Measurements from ENCODE around the gene MOSMO.
"Not testable (repeated sequence)": the region's sequence is repeated elsewhere in the genome, so short reads cannot be mapped to it uniquely, and the experiment has no call there.

MOSMO gene

DNA sequence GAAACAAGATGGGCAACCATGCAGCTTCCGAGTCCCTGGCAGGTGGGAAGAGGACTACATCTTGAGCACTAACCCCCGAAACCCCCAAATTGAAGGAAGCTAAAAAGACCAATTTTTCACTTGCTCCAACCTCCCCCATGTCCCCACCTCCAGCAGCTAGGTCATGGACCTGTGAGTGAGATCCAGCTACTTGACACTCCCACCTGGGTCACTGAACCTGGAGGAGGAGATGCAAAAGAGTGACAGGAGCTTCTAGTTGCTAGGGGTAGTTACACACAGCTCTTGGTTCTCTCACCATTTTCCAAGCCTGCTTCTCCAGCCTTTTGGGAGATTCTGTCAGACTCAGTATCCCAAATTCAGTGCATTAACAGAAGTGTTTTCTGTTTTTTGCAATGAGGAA lies 18.2 kb upstream of the MOSMO start:
- no peak for DNase-seq (ENCODE audit: low spot score in 2 of 2)
- in situ Hi-C loops (cut with MboI; ENCODE audit: low sequenced_read_pairs): no loop called here
- no peaks in the 10 kb centered on the region; the same call in 1 of the 2 replicates for H3K36me3 ChIP-seq (replicated peaks)

DNA sequence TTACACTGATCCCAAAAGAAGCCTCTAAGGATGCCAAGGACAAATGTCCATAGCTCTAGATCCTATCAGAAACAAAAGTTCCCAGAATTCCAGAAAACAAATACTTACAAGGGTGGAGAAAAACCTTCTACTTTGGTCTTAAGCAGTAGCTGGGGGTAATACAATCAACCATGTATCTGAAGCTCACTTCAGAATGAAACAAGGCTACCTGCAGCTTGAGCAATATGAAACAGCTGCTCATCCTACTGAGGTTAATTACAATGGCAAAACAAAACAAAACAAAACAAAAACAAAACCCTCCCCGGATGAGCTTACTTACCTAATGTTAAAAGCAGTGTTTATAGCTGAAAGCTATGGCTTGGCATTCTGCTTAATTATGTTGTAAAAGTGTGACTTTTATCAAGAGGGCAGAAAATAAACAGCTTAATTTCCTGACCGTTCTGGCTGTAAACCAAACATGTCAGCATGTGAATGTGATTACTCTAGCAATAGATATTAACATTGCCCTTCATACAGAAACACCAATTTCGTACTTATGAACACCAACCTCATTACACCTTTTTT lies 17.4 kb upstream of the MOSMO start:
- in situ Hi-C loops (cut with MboI; ENCODE audit: low sequenced_read_pairs): no loop called here
- Histone ChIP-seq H3K4me1 (peaks cover 9% of the 10 kb centered on the region), H3K27me3 (ENCODE audit: low read depth) (no peaks in the 10 kb centered on the region), H3K36me3 (replicated peaks) (no peaks in the 10 kb centered on the region; the same call in 1 of the 2 replicates), H3K4me3 (no peak overlapping the region), H3K9me3 (no peaks in the 10 kb centered on the region)
- no peak for DNase-seq (ENCODE audit: low spot score in 2 of 2)

More for the DNA sequence above, 18.2 kb upstream of the MOSMO start:
- Histone ChIP-seq H3K4me1 (peaks cover 9% of the 10 kb centered on the region), H3K27me3 (ENCODE audit: low read depth) (no peaks in the 10 kb centered on the region), H3K9me3 (no peaks in the 10 kb centered on the region), H3K4me3 (no peak overlapping the region)

- no peak overlapping the region for H3K4me3 ChIP-seq
- in situ Hi-C loops (cut with MboI; ENCODE audit: low sequenced_read_pairs): no loop called here
These were observed 16.3 kb upstream of the MOSMO start for GRCh38 chr16:21991621-21992020.

GRCh38 chr16:21994856-21995465 lies 12.9 kb upstream of the MOSMO start:
- Histone ChIP-seq H3K4me1 (no peaks in the 10 kb centered on the region; the same call in 1 of the 2 replicates), H3K4me3 (no peak overlapping the region), H3K36me3 (replicated peaks) (no peaks in the 10 kb centered on the region; the same call in 1 of the 2 replicates), H3K9me3 (no peaks in the 10 kb centered on the region), H3K27me3 (ENCODE audit: low read depth) (no peaks in the 10 kb centered on the region)
- in situ Hi-C loops (cut with MboI; ENCODE audit: low sequenced_read_pairs): loop anchor here (5.0 kb wide), 1 partner anchor 97 kb away; the partner anchor contains the start of gene VWA3A
- no peak for DNase-seq (ENCODE audit: low spot score in 2 of 2)

More at GRCh38 chr16:21991621-21992020, 16.3 kb upstream of the MOSMO start:
- H3K4me1 ChIP-seq: peaks cover 7% of the 10 kb centered on the region
- no peaks in the 10 kb centered on the region; the same call in 1 of the 2 replicates for H3K36me3 ChIP-seq (replicated peaks)
- H3K9me3 ChIP-seq: no peaks in the 10 kb centered on the region
- H3K27me3 ChIP-seq (ENCODE audit: low read depth): no peaks in the 10 kb centered on the region
- DNase-seq (ENCODE audit: low spot score in 2 of 2): no peak

- no peak for DNase-seq (ENCODE audit: low spot score in 2 of 2)
- Histone ChIP-seq H3K36me3 (replicated peaks) (no peaks in the 10 kb centered on the region), H3K9me3 (no peaks in the 10 kb centered on the region), H3K27me3 (ENCODE audit: low read depth) (no peaks in the 10 kb centered on the region), H3K4me1 (peaks cover 8% of the 10 kb centered on the region; the same call in 1 of the 2 replicates), H3K4me3 (no peak overlapping the region)
- in situ Hi-C loops (cut with MboI; ENCODE audit: low sequenced_read_pairs): loop anchor here (5.0 kb wide), 1 partner anchor 95 kb away; the partner anchor contains the start of gene VWA3A
These were observed 10.8 kb upstream of the MOSMO start for GRCh38 chr16:21996923-21997696.

- no peaks in the 10 kb centered on the region for H3K9me3 ChIP-seq
- H3K4me1 ChIP-seq: peaks cover 8% of the 10 kb centered on the region; the same call in 1 of the 2 replicates
- H3K4me3 ChIP-seq: no peak overlapping the region
- no peaks in the 10 kb centered on the region for H3K27me3 ChIP-seq (ENCODE audit: low read depth)
- DNase-seq (ENCODE audit: low spot score in 2 of 2): no peak
- no peaks in the 10 kb centered on the region for H3K36me3 ChIP-seq (replicated peaks)
- in situ Hi-C loops (cut with MboI; ENCODE audit: low sequenced_read_pairs): loop anchor here (5.0 kb wide), 1 partner anchor 94 kb away; the partner anchor contains the start of gene VWA3A
These were observed 10.0 kb upstream of the MOSMO start for GRCh38 chr16:21997697-21998480.

GRCh38 chr16:22001591-22001990 lies 6.3 kb upstream of the MOSMO start:
- no peak for DNase-seq (ENCODE audit: low spot score in 2 of 2)
- in situ Hi-C loops (cut with MboI; ENCODE audit: low sequenced_read_pairs): loop anchor here (5.0 to 10.0 kb wide), 2 partner anchors 63 to 181 kb away; no protein-coding TSS in a partner anchor

DNA sequence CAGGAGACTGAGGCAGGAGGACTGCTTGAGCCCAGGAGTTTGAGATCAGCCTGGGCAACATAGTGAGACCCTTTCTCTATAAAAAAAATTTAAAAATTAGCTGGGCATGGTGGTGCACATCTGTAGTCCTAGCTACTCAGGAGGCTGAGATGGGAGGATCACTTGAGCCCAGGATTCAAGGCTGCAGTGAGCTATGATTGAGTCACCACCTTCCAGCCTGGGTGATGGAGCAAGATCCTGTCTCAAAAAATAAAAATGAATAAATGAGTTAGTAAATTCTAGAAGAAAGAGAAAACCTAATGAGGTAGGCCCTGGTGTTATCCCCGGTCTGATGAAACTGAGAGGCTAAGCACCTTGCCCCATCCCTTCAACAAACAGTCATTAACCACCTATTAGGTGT lies 5.9 kb upstream of the MOSMO start:
- H3K9me3 ChIP-seq; H3K27me3 ChIP-seq (ENCODE audit: low read depth); H3K36me3 ChIP-seq (replicated peaks); DNase-seq (ENCODE audit: low spot score in 2 of 2); H3K4me3 ChIP-seq: not testable (repeated sequence)
- in situ Hi-C loops (cut with MboI; ENCODE audit: low sequenced_read_pairs): loop anchor here (5.0 to 10.0 kb wide), 2 partner anchors 63 to 180 kb away; no protein-coding TSS in a partner anchor
- H3K4me1 ChIP-seq: peaks cover 11% of the 10 kb centered on the region

More at GRCh38 chr16:22001591-22001990, 6.3 kb upstream of the MOSMO start:
- H3K9me3 ChIP-seq: no peaks in the 10 kb centered on the region
- no peaks in the 10 kb centered on the region for H3K36me3 ChIP-seq (replicated peaks)
- peaks cover 8% of the 10 kb centered on the region; the same call in 1 of the 2 replicates for H3K4me1 ChIP-seq
- H3K27me3 ChIP-seq (ENCODE audit: low read depth): no peaks in the 10 kb centered on the region
- no peak overlapping the region for H3K4me3 ChIP-seq

DNA sequence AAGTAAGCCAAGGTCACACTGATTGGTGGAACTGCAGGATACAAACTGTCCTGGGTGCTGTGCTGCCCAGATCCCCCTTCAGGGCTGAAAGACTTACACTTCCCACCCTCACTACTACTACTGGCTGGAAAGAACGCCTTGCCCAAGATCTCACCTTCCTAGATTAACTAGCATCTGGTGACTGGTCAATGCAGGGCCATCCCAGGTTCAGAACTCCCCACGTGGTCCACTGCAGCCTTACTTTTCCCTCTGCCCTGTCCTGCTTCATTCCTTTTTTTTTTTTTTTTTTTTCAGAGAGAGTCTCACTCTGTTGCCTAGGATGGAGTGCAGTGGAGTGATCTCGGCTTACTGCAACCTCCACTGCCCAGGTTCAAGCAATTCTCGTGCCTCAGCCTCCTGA lies 4.7 kb upstream of the MOSMO start:
- no peak overlapping the region for H3K4me3 ChIP-seq
- in situ Hi-C loops (cut with MboI; ENCODE audit: low sequenced_read_pairs): loop anchor here (5.0 to 10.0 kb wide), 2 partner anchors 62 to 179 kb away; no protein-coding TSS in a partner anchor
- H3K27me3 ChIP-seq (ENCODE audit: low read depth): no peaks in the 10 kb centered on the region
- peaks cover 14% of the 10 kb centered on the region for H3K4me1 ChIP-seq
- H3K36me3 ChIP-seq (replicated peaks): no peaks in the 10 kb centered on the region
- no peaks in the 10 kb centered on the region for H3K9me3 ChIP-seq
- DNase-seq (ENCODE audit: low spot score in 2 of 2): no peak

GRCh38 chr16:22004341-22004740 lies 3.6 kb upstream of the MOSMO start:
- in situ Hi-C loops (cut with MboI; ENCODE audit: low sequenced_read_pairs): loop anchor here (5.0 to 10.0 kb wide), 2 partner anchors 60 to 178 kb away; no protein-coding TSS in a partner anchor

DNA sequence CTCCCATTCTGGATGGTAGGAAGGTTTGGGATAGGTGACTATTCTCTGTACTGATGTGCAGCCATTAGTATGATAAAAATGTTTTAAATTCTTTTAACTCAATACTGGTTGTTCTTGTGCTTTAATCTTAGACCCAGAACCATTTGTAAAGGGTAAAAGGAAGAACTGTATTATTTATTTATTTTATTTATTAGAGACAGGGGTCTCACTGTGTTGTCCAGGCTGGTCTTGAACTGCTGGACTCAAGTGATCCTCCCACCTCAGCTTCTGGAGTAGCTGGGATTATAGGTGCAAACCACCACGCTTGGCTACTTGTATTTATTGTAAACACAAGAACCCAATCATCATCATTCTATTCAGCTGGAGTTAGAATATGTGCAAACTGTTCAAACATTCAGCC lies 2.2 kb upstream of the MOSMO start:
- no peaks in the 10 kb centered on the region for H3K36me3 ChIP-seq (replicated peaks)
- H3K4me3 ChIP-seq: no peak overlapping the region
- in situ Hi-C loops (cut with MboI; ENCODE audit: low sequenced_read_pairs): loop anchor here (10.0 kb wide), 1 partner anchor 59 kb away; no protein-coding TSS in a partner anchor
- H3K27me3 ChIP-seq (ENCODE audit: low read depth): no peaks in the 10 kb centered on the region
- no peaks in the 10 kb centered on the region for H3K9me3 ChIP-seq
- peaks cover 14% of the 10 kb centered on the region for H3K4me1 ChIP-seq
- DNase-seq (ENCODE audit: low spot score in 2 of 2): no peak

More at GRCh38 chr16:22004341-22004740, 3.6 kb upstream of the MOSMO start:
- Histone ChIP-seq H3K4me1 (peaks cover 14% of the 10 kb centered on the region), H3K4me3 (no peak overlapping the region), H3K36me3 (replicated peaks) (no peaks in the 10 kb centered on the region), H3K9me3 (no peaks in the 10 kb centered on the region), H3K27me3 (ENCODE audit: low read depth) (no peaks in the 10 kb centered on the region)
- no peak for DNase-seq (ENCODE audit: low spot score in 2 of 2)

DNA sequence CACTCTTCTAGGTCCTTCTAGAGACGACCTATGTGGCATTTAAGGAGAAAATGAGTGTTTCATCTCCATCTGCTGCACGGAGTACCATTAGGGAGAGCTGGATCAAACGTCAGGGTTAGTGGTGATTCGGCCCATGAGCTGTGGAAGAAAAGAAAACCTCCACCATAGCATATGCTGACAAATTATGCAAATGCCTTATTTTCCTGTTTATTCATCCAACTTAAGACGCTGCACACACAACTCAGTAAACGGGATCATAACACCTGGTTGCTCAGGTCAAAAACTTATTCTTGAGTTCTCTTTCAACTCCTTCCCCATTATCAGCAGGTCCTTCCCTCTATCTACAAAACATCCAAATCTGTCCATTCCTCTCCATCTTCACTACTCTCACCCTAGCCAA lies 1.3 kb upstream of the MOSMO start:
- Histone ChIP-seq H3K27me3 (ENCODE audit: low read depth) (no peaks in the 10 kb centered on the region), H3K4me1 (peaks cover 7% of the 10 kb centered on the region), H3K4me3 (no peak overlapping the region), H3K36me3 (replicated peaks) (no peaks in the 10 kb centered on the region), H3K9me3 (no peaks in the 10 kb centered on the region)
- in situ Hi-C loops (cut with MboI; ENCODE audit: low sequenced_read_pairs): loop anchor here (10.0 kb wide), 1 partner anchor 58 kb away; no protein-coding TSS in a partner anchor
- DNase-seq (ENCODE audit: low spot score in 2 of 2): no peak

DNA sequence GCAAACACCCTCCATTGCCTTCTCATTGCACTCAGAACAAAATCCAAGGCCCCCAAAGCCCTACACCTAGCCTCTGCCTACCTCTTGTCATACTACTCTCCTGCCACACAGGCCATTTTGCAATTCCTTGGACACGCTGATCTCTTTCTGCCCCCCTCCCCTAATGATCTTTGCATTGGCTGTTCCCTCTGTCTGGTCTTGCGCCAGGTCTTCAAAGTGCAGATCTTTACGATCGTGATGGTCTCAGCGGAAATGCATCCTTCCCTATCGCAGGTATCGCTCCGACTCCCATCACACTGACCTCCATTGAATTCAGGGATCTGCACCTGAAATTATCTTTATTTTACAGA lies 777 bp upstream of the MOSMO start:
- DNase-seq (ENCODE audit: low spot score in 2 of 2): no peak
- H3K4me3 ChIP-seq: peak overlapping the region; percentile 74
- peaks cover 6% of the 10 kb centered on the region; the same call in 1 of the 2 replicates for H3K4me1 ChIP-seq
- no peaks in the 10 kb centered on the region for H3K9me3 ChIP-seq
- H3K36me3 ChIP-seq (replicated peaks): no peaks in the 10 kb centered on the region
- no peaks in the 10 kb centered on the region for H3K27me3 ChIP-seq (ENCODE audit: low read depth)
- in situ Hi-C loops (cut with MboI; ENCODE audit: low sequenced_read_pairs): loop anchor here (10.0 kb wide), 1 partner anchor 58 kb away; no protein-coding TSS in a partner anchor

All from HAP-1 (cell line).